NB4 (cell line): ENCODE data around the gene ADAMTS13.

ENCODE experiments used
- CTCF ChIP-seq: IDR thresholded peaks from one replicate; pipeline ENCODE4 v1.5.1; 2012; ENCODE audit warnings: low read depth, low read length
- MAX ChIP-seq: IDR thresholded peaks from 2 replicates; pipeline ENCODE4 v1.6.1; 2011; ENCODE audit warnings: low read depth, low read length

- no peak for TF ChIP-seq CTCF
- no peak for TF ChIP-seq MAX
These were observed 19.4 kb downstream of the ADAMTS13 start for GRCh38 chr9:133441571-133441970.
